ENCODE measurements around the gene DLX2.
A peak's percentile ranks its signal among the peaks of the same experiment; 100 is the strongest.

DLX2 gene

GRCh38 chr2:172107690-172108586 is 5.2 kb upstream of the DLX2 start:
- DNase-seq = no peak

- DNase-seq = peak in 1 of 2 experiments; percentile 47
These were observed 3.6 kb upstream of the DLX2 start for GRCh38 chr2:172106108-172106961.

- no peak for DNase-seq
These were observed 2.9 kb upstream of the DLX2 start for GRCh38 chr2:172105471-172106107.

GRCh38 chr2:172103471-172104272 is 972 bp upstream of the DLX2 start:
- DNase-seq = peak in 1 of 2 experiments; percentile 83

DNA sequence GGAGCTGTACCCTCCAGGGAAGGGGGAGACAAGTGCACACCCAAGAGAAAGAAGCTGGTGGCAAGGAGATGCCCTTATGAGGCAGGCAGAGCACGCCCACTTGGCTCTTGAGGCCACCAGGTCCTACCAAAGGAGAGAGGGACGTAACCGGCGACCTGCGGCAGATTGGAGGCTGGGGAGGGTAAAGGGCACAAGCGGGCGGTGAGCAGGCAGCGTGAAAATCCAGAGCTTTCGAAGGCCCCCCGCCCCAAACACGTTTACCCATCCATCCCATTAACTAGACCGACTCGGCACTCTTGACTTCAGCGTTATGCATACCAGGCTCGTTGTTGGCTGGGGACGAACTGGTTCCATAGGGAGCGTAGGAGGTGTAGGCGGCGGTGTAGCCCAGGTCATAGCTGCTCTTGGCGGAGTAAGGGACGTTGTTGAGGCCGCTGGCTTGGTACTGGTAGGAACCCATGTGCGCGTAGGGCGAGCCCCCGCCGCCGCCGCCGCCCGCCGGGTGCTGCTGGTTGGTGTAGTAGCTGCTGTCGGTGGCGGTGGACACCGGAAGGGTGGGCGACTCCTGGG is 794 bp downstream of the DLX2 start:
- peak in 1 of 2 experiments; percentile 46 for DNase-seq

GRCh38 chr2:172100935-172101820 is 1.5 kb downstream of the DLX2 start:
- peak in 1 of 2 experiments; percentile 26 for DNase-seq

DNA sequence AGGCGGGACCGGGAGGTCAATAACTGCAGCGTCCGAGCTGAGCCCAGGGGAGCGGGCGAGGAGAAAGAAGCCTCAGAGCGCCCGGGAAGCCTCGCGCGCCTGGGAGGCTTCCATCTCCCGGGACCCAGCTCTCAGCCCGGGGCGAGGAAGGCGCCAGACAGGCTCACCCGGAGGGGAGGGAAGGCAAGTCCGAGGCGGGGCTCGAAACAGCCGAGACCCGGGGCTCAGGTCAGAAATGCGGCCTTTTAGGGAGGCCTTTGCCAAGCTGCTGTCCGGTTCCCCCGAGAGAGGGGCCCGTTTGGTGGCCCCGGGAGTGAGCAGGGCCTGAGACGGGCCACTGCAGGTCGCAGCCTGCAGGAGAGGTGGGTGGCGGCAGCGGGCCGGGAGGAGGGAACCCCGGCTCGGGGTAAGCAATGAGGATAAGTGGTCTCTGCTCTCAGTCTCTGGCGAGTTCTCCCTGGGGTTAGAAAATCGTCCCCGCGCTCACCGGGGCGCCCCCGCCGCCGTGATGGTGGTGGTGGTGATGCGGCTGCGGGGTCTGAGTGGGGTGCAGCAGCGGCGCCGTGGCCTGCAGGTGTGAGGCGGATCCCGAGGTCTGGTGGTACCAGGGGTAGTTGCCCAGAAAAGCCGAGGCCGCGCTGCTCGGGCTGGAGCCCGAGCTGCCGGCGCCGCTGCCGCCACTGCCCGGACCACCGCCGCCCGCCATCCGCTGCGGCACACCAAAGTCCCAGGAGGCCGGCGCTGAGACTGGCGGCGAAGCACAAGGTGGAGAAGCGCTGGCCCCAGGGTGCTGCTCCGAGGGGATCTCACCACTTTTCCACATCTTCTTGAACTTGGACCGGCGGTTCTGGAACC is 2.4 kb downstream of the DLX2 start:
- DNase-seq = no peak

DNA sequence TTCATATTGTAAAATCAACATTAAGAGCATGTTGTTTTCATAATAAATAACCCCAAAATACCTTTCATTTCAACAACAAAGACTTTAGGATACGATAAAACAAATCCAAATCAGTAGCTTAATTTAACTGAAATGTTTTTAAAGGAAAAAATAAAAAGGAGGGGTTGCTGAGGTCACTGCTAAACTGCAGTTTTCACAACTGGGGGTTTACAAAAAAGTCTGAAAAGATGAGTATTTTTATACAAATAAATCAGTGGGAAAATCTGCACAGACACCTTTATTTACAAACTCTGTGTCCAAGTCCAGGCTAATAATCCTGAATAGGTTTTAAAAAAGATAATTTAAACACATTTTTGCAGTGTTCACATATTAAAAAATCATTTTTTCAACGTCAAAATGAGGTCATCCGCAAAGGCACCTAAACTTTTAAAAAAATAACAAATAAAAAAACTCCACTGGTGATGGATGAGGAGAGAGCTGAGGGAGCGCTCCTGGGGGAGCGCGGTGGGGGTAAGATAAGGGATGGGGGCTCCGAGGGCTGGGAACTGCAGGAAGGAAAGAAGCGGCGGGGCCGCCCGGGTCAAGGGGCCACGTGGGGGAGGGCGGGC is 3.1 kb downstream of the DLX2 start:
- no peak for DNase-seq

GRCh38 chr2:172098650-172099471 is 3.8 kb downstream of the DLX2 start:
- DNase-seq = peak in 1 of 2 experiments; percentile 22

DNA sequence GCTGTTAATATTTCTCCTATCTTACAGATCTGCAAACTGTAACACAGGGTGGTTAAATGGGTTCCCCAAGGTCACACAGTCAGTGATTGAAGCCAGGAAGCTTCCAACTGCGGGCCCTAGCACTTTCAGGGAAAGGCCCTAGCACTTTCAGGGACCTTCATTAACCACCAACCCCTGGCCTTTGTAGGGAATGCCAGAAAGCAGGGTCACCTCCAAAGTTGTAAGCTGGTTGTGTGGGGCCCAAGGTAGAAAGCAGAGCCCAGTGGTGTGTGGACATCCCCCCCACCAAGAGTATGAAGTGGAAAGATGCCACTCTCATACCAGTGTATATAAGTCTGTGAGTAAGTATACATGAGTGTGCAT is 4.4 kb downstream of the DLX2 start:
- DNase-seq = no peak

DNA sequence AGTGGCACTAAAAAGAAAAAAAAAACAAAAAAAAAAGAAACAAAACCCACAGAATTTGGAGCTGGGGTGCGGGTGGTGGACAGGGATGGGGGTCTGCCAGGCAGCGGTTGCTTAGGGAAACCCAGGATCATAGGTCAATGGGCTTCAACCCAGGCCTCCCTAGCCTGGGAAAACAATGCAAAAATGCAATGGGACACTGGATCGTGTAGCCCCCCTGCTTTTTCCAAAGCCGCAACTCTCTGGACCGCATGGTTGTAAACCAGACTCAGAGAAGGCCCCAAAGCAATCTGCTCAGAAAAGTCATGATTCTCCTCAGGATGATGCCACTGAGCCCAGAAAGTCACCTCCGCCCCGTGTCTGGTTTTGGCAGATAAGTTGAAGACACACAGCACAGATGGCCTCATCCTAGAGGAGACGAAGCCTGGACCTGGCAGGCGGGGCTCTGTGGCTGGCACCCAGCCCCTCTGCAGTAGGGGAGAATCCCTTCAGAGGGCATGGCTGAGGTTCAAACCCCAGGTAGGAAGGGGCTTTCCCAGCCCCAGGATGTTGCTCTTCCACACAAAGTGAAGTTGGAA is 5.1 kb downstream of the DLX2 start:
- peak; percentile 75 to 83 for DNase-seq

DNA sequence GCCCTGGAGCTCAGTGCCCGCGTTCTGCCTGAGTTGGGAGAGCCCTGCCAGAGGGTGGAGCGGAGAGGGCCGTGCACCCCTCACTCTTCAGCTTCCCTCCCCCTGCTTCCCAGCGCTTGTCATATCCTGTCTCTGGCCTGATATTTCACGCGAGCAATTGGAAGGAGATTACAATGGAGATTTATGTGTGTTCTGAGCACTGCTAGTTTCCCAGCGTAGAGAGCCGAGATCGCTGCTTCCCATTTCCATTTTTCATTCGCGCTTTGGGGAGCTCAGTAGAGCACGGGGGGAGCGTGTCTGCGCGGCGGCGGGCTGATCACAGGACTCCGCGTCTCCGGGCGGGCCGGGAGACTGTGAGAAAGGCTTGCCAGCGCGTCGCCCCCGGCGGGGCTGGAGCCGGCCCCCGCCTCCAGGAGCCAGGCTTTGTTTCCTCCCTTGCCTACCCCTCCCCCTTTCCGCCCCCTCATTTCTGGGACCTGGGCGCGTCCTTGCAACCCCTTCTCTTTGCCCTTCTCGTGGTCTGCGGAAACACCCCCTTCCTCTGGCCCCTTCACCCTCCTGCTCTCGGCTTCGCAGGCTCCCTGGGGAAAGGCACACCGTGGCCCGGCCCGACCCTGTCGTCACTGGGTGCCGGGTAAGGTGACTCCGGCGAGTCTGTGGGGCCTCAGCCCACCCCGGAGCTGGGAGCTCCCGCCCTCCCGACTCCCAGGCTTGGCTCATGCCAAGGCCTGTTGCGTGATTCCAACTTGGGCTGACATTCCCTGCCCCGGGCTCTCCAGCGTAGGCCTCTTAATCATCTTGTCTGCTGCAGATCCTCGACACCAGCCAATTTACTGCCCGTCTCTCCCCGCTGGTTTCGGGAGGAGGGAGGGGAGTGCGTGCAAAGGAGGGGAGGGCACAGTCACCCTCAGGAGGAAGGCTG is 5.8 kb downstream of the DLX2 start:
- peak; percentile 57 to 78 for DNase-seq

- no peak for DNase-seq
These were observed 6.6 kb downstream of the DLX2 start for GRCh38 chr2:172095905-172096625.

DNA sequence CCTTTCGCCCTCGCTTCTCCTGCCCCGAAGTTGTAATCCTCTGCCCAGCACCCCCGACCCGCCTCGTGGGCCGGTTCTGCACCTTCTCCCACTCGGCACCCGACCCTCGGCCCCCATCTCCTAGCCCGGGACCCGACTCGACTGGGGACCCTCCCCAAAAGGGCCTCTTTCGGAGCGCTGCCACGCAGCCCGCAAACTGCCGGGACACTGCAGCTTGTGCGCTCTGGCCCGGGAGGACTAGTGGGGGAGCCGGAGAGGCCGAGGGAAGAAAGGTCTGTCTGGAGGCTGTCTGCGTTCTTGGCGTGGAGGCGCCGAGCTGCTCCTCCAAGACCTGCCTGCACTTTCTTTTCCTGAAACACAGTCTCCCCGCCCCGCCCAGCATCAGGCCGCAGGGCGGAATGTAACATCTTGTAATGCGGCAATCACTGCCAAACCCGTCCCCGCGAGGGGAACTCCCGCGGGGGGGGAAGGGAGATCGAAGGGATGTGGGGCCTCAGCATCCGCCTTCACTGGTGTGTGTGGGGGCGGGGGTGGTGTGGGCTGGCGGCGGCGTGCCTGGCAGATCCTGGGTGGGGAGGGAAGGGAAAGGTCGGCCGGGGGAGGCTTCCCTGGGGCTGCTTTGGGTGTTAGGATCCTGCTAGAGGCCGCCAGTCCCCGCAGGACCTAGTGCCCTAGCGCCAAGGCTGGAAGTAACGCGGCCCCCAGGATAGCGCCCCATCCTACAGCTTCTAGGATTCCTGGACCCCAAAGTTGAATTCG is 7.4 kb downstream of the DLX2 start:
- peak in 1 of 2 experiments; percentile 76 for DNase-seq

All from NCI-H446 (cell line).